Brain microvascular endothelial cell (primary cell): ENCODE measurements around the gene CAMP.

Source experiments
- DNase-seq: peaks from one replicate; pipeline ENCODE4 v3.0.0-alpha.2; 2020
- H3K27ac ChIP-seq: fragments of 250-450 bp; sonication (Bioruptor Pico); 2 replicates; pipeline ENCODE4 v1.5.1; 2020; ENCODE audit warnings: mild to moderate bottlenecking, moderate library complexity
- H3K27me3 ChIP-seq: fragments of 250-450 bp; sonication (Bioruptor Pico); replicated peaks from 2 replicates; pipeline ENCODE4 v1.5.1; 2020; ENCODE audit warnings: mild to moderate bottlenecking
- H3K36me3 ChIP-seq: fragments of 250-450 bp; sonication (Bioruptor Pico); replicated peaks from 2 replicates; pipeline ENCODE4 v1.5.1; 2020; ENCODE audit warnings: mild to moderate bottlenecking
- H3K4me3 ChIP-seq: 2 replicates; pipeline ENCODE4 v1.5.1; 2011; ENCODE audit warnings: low read depth, mild to moderate bottlenecking, control low read depth, low read length, moderate library complexity
- in situ Hi-C: cut with HindIII; loops from 2 replicates; pipeline ENCODE4 v1.10.0; 2017; ENCODE audit warnings: low sequenced_read_pairs, low pct_ligation_motif_present
- TF ChIP-seq, protein P1 (sequence below): IDR thresholded peaks from 2 replicates; pipeline ENCODE4 v1.5.1; 2011; ENCODE audit warnings: low read depth, mild to moderate bottlenecking, moderate library complexity, low read length, control low read depth, inconsistent platforms; ENCODE audit errors: missing control alignments

Gene CAMP

GRCh38 chr3:48185129-48185528, 38.2 kb upstream of the CAMP start:
- Histone ChIP-seq H3K27ac (no peak overlapping the region), H3K4me3 (no peak overlapping the region), H3K27me3 (no peaks in the 10 kb centered on the region), H3K36me3 (peaks cover 3% of the 10 kb centered on the region)
- in situ Hi-C loops, result no loop called here
- no peak for DNase-seq
- TF ChIP-seq, protein P1, sequence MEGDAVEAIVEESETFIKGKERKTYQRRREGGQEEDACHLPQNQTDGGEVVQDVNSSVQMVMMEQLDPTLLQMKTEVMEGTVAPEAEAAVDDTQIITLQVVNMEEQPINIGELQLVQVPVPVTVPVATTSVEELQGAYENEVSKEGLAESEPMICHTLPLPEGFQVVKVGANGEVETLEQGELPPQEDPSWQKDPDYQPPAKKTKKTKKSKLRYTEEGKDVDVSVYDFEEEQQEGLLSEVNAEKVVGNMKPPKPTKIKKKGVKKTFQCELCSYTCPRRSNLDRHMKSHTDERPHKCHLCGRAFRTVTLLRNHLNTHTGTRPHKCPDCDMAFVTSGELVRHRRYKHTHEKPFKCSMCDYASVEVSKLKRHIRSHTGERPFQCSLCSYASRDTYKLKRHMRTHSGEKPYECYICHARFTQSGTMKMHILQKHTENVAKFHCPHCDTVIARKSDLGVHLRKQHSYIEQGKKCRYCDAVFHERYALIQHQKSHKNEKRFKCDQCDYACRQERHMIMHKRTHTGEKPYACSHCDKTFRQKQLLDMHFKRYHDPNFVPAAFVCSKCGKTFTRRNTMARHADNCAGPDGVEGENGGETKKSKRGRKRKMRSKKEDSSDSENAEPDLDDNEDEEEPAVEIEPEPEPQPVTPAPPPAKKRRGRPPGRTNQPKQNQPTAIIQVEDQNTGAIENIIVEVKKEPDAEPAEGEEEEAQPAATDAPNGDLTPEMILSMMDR, result no peak

DNA sequence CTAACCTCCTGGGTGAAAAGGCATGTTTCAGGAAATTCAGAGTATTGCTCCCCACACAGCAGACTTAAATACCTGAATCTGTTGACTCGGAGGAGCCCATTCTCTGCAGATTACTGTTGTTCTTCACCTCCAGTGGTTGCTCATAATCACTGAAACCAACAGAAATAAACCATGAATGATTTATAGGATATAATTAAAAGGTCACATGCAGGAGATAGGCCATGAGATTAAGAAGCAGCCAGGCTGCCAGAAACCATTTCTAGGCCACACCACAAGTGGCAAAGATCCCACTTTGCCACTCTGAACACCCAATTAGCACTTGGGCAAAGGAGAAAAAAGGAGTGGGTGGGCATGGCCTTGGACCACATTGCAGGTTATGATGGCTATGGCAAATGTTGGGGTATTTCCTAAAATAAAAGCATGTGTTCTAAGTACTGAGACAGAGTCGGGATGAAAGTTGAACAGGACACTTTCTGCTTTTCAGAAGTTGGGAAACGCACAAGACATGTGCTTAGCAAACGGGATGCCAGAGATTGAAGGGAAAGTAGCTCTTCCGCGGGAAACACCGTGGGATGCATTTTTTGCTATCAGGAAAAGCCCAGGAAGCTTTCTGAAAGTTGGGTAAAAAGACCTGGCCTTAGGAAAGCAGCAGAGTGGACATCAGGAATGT, 36.5 kb upstream of the CAMP start:
- Histone ChIP-seq H3K36me3 (peaks cover 2% of the 10 kb centered on the region), H3K27ac (no peak overlapping the region), H3K27me3 (no peaks in the 10 kb centered on the region), H3K4me3 (peak overlapping the region; percentile 86)
- in situ Hi-C loops, result no loop called here
- TF ChIP-seq, protein P1, result no peak
- DNase-seq, result no peak

DNA sequence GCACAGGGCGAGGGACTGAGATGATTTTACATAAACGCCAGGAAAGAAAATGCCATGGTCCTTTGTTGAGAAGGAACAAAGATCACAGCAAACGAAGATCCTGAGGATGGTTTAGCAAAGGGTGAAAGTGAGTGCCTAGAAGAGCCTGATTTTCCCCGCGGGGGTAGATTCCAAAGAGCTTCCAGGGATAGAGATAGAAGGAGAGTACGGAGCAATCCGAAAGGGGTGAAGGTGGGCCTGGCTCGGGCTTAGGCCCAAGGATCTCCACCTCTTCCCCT, 36.1 kb upstream of the CAMP start:
- TF ChIP-seq, protein P1, result no peak
- Histone ChIP-seq H3K36me3 (no peaks in the 10 kb centered on the region), H3K27me3 (no peaks in the 10 kb centered on the region), H3K4me3 (peak overlapping the region; percentile 86), H3K27ac (peak overlapping the region; percentile 10)
- in situ Hi-C loops, result no loop called here
- DNase-seq, result peak; percentile 2

- Histone ChIP-seq H3K4me3 (peak overlapping the region; percentile 86), H3K27me3 (no peaks in the 10 kb centered on the region), H3K27ac (peak overlapping the region; percentile 10), H3K36me3 (no peaks in the 10 kb centered on the region)
- TF ChIP-seq, protein P1, result no peak
- DNase-seq, result no peak
- in situ Hi-C loops, result no loop called here
Observed at GRCh38 chr3:48187579-48188265, 35.6 kb upstream of the CAMP start.

GRCh38 chr3:48188266-48189201, 34.8 kb upstream of the CAMP start, which contains the start of gene CDC25A:
CDC25A (minus strand) TSS chr3:48188417; CDS start chr3:48187947, 470 bp downstream.
- no peaks in the 10 kb centered on the region for H3K36me3 ChIP-seq
- H3K27ac ChIP-seq, result peak within 1 kb of the TSS; percentile 24
- TF ChIP-seq, protein P1, result no peak
- no peaks in the 10 kb centered on the region for H3K27me3 ChIP-seq
- peak; percentile 98 for DNase-seq
- H3K4me3 ChIP-seq, result peak within 1 kb of the TSS; percentile 86
- in situ Hi-C loops, result no loop called here
